HepG2 (cell line): Measurements from ENCODE around the gene NKD1. TPM values are rescaled to one million over a fixed set of nuclear protein-coding genes. Genes with fewer than 3 reads are reported as not detected.

Source experiments
- ARNTL ChIP-seq: sonication (generic); formaldehyde crosslinking; IDR thresholded peaks from 2 replicates; pipeline ENCODE4 v1.4.0; 2020; ENCODE audit warnings: mild to moderate bottlenecking, missing genetic modification reagents
- CBX5 ChIP-seq: sonication (generic); formaldehyde crosslinking; IDR thresholded peaks from 2 replicates; pipeline ENCODE4 v1.4.0; 2020; ENCODE audit warnings: missing genetic modification reagents, borderline replicate concordance
- ETV6 ChIP-seq: sonication (generic); formaldehyde crosslinking; conservative IDR thresholded peaks from 2 replicates; pipeline ENCODE4 v1.4.0; 2020; ENCODE audit warnings: missing genetic modification reagents
- HDAC2 ChIP-seq: sonication (generic); formaldehyde crosslinking; IDR thresholded peaks from 2 replicates; pipeline ENCODE4 v1.4.0; 2020; ENCODE audit warnings: missing genetic modification reagents
- MNT ChIP-seq: fragments of 450-650 bp; IDR thresholded peaks from 2 replicates; pipeline ENCODE4 v1.6.1; 2016
- MYC ChIP-seq: sonication (generic); formaldehyde crosslinking; IDR thresholded peaks from 2 replicates; pipeline ENCODE4 v1.9.0; 2021; ENCODE audit warnings: missing genetic modification reagents, borderline replicate concordance
- NFKB2 ChIP-seq: sonication (generic); formaldehyde crosslinking; IDR thresholded peaks from 2 replicates; pipeline ENCODE4 v1.4.0; 2020; ENCODE audit warnings: missing genetic modification reagents, borderline replicate concordance
- RAD51 ChIP-seq: fragments of 450-650 bp; IDR thresholded peaks from 2 replicates; pipeline ENCODE4 v1.6.1; 2016; ENCODE audit warnings: borderline replicate concordance
- TCF7L2 ChIP-seq: IDR thresholded peaks from 2 replicates; pipeline ENCODE4 v1.6.1; 2011; ENCODE audit warnings: mild to moderate bottlenecking, low read depth, low read length, moderate library complexity
- ZNF460 ChIP-seq: sonication (generic); formaldehyde crosslinking; IDR thresholded peaks from 2 replicates; pipeline ENCODE4 v1.5.1; 2020; ENCODE audit warnings: missing genetic modification reagents, mild to moderate bottlenecking, borderline replicate concordance
- ZNF543 ChIP-seq: sonication (generic); formaldehyde crosslinking; IDR thresholded peaks from 2 replicates; pipeline ENCODE4 v1.4.0; 2020; ENCODE audit warnings: mild to moderate bottlenecking, missing genetic modification reagents
- ZNF782 ChIP-seq: sonication (generic); formaldehyde crosslinking; IDR thresholded peaks from 2 replicates; pipeline ENCODE4 v1.4.0; 2020; ENCODE audit warnings: missing genetic modification reagents, mild to moderate bottlenecking, borderline replicate concordance
- polyA plus RNA-seq, 8 experiments: library from polyadenylated mRNA; depleted of rRNA in 3 of 8; stranded (reverse) in 7 of 8; unstranded in 1 of 8; fragments of >200 nt; fragmentation: Illumina TruSeq in 4 of 8; extraction: Trizol in 4 of 8; gene quantifications; 2 replicates each; pipeline versions ENCODE4 v1.2.1 to v1.2.3, GENCODE V29; 2011 to 2016; ENCODE audit warnings: low read depth in 4 of 8, missing spikeins in 1 of 8, mixed read lengths in 1 of 8; ENCODE audit not compliant: insufficient read depth in 1 of 8
- total RNA-seq, 5 experiments: library from RNA; depleted of rRNA; stranded (reverse); fragments of >200 nt; fragmentation: Illumina TruSeq; extraction: Trizol; gene quantifications; 2 replicates each; pipeline ENCODE4 v1.2.3, GENCODE V29; 2016; ENCODE audit warnings: low read depth in 1 of 5
- TF ChIP-seq, protein P1 (sequence below): sonication (generic); formaldehyde crosslinking; IDR thresholded peaks from 2 replicates; pipeline ENCODE4 v1.5.1; 2020; ENCODE audit warnings: missing genetic modification reagents, mild to moderate bottlenecking, borderline replicate concordance
- TF ChIP-seq, protein P2 (sequence below): sonication (generic); formaldehyde crosslinking; IDR thresholded peaks from 2 replicates; pipeline ENCODE4 v1.5.1; 2020; ENCODE audit warnings: missing genetic modification reagents, mild to moderate bottlenecking, borderline replicate concordance

The NKD1 gene
- total and polyA plus RNA-seq, 2 of the 13 experiments (the other 11 are each of a cell fraction or from before 2014, with no cell fraction given), result 70.4 to 121 TPM

DNA sequence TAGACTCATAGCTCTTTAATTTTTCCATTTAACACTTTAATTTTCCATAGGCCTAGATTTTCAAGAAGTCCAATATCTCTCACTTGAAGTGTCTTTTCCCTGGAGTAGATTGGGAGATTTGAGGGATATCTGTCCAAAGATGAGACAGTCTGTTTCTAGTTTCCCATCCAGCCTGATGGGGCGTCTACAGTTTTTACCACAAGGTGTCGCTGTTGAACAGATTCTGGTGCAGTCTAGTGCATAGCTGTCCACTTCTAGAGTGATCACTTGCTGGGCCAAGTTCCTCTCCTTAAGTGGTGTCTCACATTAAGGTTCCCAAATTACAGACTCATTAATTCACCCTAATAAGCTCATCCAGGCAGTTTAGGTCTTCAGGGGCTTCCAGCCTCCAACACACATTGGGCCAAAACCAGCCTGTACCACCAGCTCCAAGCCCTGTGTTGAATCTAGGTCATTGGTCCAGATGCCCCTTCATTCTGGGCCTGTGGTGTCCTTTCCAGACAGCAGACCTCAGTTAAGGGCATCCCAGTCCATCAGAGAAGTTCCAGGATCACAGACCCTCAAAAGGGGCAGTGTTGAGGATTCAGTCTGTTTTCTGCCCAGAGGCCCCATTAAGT is 123.6 kb downstream of the NKD1 start (continued):
- TF ChIP-seq MNT, result no peak
- TF ChIP-seq ETV6 (CRISPR knock-in tag), result no peak
- TF ChIP-seq ZNF543 (CRISPR knock-in tag), result no peak
- no peak for TF ChIP-seq ZNF782 (CRISPR knock-in tag)
- TF ChIP-seq ARNTL (CRISPR knock-in tag), result no peak
- TF ChIP-seq, protein P1, sequence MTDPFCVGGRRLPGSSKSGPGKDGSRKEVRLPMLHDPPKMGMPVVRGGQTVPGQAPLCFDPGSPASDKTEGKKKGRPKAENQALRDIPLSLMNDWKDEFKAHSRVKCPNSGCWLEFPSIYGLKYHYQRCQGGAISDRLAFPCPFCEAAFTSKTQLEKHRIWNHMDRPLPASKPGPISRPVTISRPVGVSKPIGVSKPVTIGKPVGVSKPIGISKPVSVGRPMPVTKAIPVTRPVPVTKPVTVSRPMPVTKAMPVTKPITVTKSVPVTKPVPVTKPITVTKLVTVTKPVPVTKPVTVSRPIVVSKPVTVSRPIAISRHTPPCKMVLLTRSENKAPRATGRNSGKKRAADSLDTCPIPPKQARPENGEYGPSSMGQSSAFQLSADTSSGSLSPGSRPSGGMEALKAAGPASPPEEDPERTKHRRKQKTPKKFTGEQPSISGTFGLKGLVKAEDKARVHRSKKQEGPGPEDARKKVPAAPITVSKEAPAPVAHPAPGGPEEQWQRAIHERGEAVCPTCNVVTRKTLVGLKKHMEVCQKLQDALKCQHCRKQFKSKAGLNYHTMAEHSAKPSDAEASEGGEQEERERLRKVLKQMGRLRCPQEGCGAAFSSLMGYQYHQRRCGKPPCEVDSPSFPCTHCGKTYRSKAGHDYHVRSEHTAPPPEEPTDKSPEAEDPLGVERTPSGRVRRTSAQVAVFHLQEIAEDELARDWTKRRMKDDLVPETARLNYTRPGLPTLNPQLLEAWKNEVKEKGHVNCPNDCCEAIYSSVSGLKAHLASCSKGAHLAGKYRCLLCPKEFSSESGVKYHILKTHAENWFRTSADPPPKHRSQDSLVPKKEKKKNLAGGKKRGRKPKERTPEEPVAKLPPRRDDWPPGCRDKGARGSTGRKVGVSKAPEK (CRISPR knock-in tag), result no peak
- TF ChIP-seq HDAC2 (CRISPR knock-in tag), result 0 out of 2 replicates have a peak, but pooled peaks have one; percentile 34
- TF ChIP-seq CBX5 (CRISPR knock-in tag), result peak; percentile 82; the same call in 1 of the 2 replicates
- no peak for TF ChIP-seq TCF7L2
- TF ChIP-seq ZNF460, result no peak
- TF ChIP-seq MYC, result no peak
- TF ChIP-seq, protein P2, sequence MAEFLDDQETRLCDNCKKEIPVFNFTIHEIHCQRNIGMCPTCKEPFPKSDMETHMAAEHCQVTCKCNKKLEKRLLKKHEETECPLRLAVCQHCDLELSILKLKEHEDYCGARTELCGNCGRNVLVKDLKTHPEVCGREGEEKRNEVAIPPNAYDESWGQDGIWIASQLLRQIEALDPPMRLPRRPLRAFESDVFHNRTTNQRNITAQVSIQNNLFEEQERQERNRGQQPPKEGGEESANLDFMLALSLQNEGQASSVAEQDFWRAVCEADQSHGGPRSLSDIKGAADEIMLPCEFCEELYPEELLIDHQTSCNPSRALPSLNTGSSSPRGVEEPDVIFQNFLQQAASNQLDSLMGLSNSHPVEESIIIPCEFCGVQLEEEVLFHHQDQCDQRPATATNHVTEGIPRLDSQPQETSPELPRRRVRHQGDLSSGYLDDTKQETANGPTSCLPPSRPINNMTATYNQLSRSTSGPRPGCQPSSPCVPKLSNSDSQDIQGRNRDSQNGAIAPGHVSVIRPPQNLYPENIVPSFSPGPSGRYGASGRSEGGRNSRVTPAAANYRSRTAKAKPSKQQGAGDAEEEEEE (CRISPR knock-in tag), result no peak
- no peak for TF ChIP-seq NFKB2 (CRISPR knock-in tag)
- TF ChIP-seq RAD51, result no peak
